Cardiac fibroblast (primary cell): ENCODE results near the gene CYGB.

Source experiments
- DNase-seq, 2 donors: peaks; one replicate each; pipeline versions ENCODE4 v3.0.0 to v3.0.0-alpha.2; 2010; ENCODE audit warnings: low read depth in 2 of 2
- H3K4me3 ChIP-seq, 2 donors: replicated peaks in 1 of 2; 1 replicate in 1 of 2; 2 replicates in 1 of 2; pipeline ENCODE4 v1.5.1; 2011; ENCODE audit warnings: low read depth in 2 of 2, low read length in 2 of 2, mild to moderate bottlenecking in 2 of 2, moderate library complexity in 1 of 2
- TF ChIP-seq, protein P1 (sequence below): IDR thresholded peaks from one replicate; pipeline ENCODE4 v1.5.1; 2011; ENCODE audit warnings: low read depth, mild to moderate bottlenecking, low read length, inconsistent platforms

The CYGB gene

GRCh38 chr17:76545918-76546555, 8.5 kb upstream of the CYGB start:
- no peak overlapping the region for H3K4me3 ChIP-seq
- TF ChIP-seq, protein P1, sequence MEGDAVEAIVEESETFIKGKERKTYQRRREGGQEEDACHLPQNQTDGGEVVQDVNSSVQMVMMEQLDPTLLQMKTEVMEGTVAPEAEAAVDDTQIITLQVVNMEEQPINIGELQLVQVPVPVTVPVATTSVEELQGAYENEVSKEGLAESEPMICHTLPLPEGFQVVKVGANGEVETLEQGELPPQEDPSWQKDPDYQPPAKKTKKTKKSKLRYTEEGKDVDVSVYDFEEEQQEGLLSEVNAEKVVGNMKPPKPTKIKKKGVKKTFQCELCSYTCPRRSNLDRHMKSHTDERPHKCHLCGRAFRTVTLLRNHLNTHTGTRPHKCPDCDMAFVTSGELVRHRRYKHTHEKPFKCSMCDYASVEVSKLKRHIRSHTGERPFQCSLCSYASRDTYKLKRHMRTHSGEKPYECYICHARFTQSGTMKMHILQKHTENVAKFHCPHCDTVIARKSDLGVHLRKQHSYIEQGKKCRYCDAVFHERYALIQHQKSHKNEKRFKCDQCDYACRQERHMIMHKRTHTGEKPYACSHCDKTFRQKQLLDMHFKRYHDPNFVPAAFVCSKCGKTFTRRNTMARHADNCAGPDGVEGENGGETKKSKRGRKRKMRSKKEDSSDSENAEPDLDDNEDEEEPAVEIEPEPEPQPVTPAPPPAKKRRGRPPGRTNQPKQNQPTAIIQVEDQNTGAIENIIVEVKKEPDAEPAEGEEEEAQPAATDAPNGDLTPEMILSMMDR, result no peak
- no peak for DNase-seq

- DNase-seq, result peak in 1 of 2 donors; percentile 43
- no peak overlapping the region for H3K4me3 ChIP-seq
- TF ChIP-seq, protein P1, result no peak
Measured at GRCh38 chr17:76544546-76545365, 7.2 kb upstream of the CYGB start.

DNA sequence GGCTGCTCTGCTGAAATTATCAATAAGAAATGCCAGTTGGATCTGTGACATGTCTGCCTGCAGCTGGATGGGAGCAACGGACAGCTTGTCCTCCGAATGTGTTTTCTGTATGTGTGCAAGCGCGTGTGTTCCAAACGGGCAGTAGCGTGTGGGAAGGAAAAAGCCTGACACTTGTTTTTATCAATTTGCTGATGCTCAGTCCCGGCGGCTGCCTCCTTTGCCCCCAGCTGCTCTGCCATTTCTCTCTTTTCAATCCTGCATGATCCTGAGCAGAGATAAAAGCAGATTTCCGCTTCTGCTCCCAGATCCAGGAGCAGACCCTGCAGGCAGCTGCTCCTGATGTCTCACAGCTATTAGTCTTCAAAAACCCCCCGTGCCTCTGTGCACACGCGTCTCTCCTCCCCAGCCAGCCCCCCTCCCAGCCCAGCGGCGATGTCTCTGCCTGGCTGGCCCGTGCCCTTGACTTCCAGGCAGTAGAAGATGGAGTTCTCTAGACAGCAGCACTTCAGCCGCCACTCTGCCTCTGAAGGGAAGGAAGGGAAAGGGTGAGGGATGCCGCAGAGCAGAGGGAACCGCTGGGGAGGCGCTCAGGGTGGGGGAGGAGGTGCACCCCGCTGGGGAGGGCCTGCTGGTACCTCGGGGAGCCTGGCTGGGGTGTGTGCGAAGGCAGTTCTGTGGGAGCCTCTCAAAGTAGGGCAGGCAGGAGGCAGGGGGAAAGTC, 6.5 kb upstream of the CYGB start:
- no peak overlapping the region for H3K4me3 ChIP-seq
- DNase-seq, result no peak
- TF ChIP-seq, protein P1, result no peak

DNA sequence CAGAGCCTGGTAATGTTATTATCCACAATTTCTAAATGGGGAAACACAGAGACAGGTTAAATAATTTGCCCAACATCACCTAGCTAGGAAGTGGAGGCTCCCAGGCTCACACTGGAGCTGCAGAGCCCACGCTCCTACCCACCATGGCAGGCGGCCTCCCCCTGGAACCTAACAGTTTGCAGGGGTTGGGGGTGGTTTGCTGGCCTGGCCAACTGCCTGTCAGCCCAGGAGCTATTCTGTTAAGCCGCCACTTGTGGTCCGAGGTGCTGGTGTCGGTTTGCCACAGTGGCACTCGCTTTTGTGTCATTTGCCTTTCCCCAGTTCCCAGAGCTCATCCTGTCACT, 5.9 kb upstream of the CYGB start:
- TF ChIP-seq, protein P1, result no peak
- DNase-seq, result no peak
- no peak overlapping the region for H3K4me3 ChIP-seq

- TF ChIP-seq, protein P1, result no peak
- no peak overlapping the region for H3K4me3 ChIP-seq
Measured at GRCh38 chr17:76542984-76543383, 5.5 kb upstream of the CYGB start.

GRCh38 chr17:76542566-76542971, 5.1 kb upstream of the CYGB start:
- no peak for DNase-seq

More at GRCh38 chr17:76542984-76543383, 5.5 kb upstream of the CYGB start:
- no peak for DNase-seq

More at GRCh38 chr17:76542566-76542971, 5.1 kb upstream of the CYGB start:
- H3K4me3 ChIP-seq, result no peak overlapping the region
- TF ChIP-seq, protein P1, result no peak
